K562 (cell line): ENCODE measurements around the gene CFAP53. TPM values are rescaled to one million over a fixed set of nuclear protein-coding genes. Genes with fewer than 3 reads are reported as not detected.

Source experiments
- GTF2A2 ChIP-seq: IDR thresholded peaks from 2 replicates; pipeline ENCODE4 v1.6.1; 2016; ENCODE audit warnings: mild to moderate bottlenecking, missing genetic modification characterization, missing compliant biosample characterization
- KAT7 ChIP-seq: sonication (generic); formaldehyde crosslinking; IDR thresholded peaks from 2 replicates; pipeline ENCODE4 v1.8.0; 2022; ENCODE audit warnings: missing genetic modification reagents, mild to moderate bottlenecking, borderline replicate concordance
- NONO ChIP-seq, 2 experiments: fragments of 200-400 bp in 1 of 2; fragments of 450-650 bp in 1 of 2; formaldehyde crosslinking in 1 of 2; IDR thresholded peaks; 2 replicates each; pipeline ENCODE4 v1.6.1; 2017; ENCODE audit warnings: low read depth in 2 of 2, mild to moderate bottlenecking in 2 of 2, moderate library complexity in 2 of 2, low read length in 1 of 2
- TAF7 ChIP-seq: fragments of 450-650 bp; IDR thresholded peaks from 2 replicates; pipeline ENCODE4 v1.6.1; 2016; ENCODE audit warnings: missing genetic modification characterization, missing compliant biosample characterization
- ZNF124 ChIP-seq: sonication (generic); formaldehyde crosslinking; IDR thresholded peaks from 2 replicates; pipeline ENCODE4 v1.8.1; 2022; ENCODE audit warnings: missing genetic modification reagents
- ZNF197 ChIP-seq: fragments of 200-800 bp; sonication (Bioruptor generic); IDR thresholded peaks from 2 replicates; pipeline ENCODE4 v1.6.1; 2016; ENCODE audit warnings: low read depth, missing genetic modification characterization, missing compliant biosample characterization
- ZNF75A ChIP-seq: fragments of 450-650 bp; formaldehyde crosslinking; IDR thresholded peaks from 2 replicates; pipeline ENCODE4 v1.4.0; 2020; ENCODE audit warnings: mild to moderate bottlenecking
- ZSCAN29 ChIP-seq: fragments of 450-650 bp; IDR thresholded peaks from 2 replicates; pipeline ENCODE4 v1.6.1; 2017
- polyA plus RNA-seq, 8 experiments: library from polyadenylated mRNA; depleted of rRNA in 4 of 8; stranded (reverse) in 5 of 8; unstranded in 3 of 8; fragments of >200 nt; fragmentation: Nextera tagmentation in 2 of 8; fragmentation: Illumina TruSeq in 1 of 8; extraction: Ambion mirVana in 2 of 8; extraction: Trizol in 1 of 8; gene quantifications; 2 replicates each; pipeline versions ENCODE4 v1.2.1 to v1.2.3, GENCODE V29; 2011 to 2014; ENCODE audit warnings: inconsistent platforms in 1 of 8, missing spikeins in 1 of 8
- total RNA-seq, 7 experiments: library from RNA; depleted of rRNA in 6 of 7; stranded (reverse); fragments of >200 nt in 6 of 7; fragmentation: Illumina TruSeq in 2 of 7; extraction: Trizol in 2 of 7; gene quantifications; 2 replicates each; pipeline versions ENCODE4 v1.2.1 to v1.2.3, GENCODE V29; 2011 to 2021; ENCODE audit warnings: low replicate concordance in 1 of 7
- TF ChIP-seq, protein P1 (sequence below): fragments of 450-650 bp; IDR thresholded peaks from 2 replicates; pipeline ENCODE4 v1.6.1; 2016; ENCODE audit warnings: low read depth
- TF ChIP-seq, protein P2 (sequence below): fragments of 200-800 bp; sonication (Bioruptor generic); IDR thresholded peaks from 2 replicates; pipeline ENCODE4 v1.6.1; 2017; ENCODE audit warnings: missing genetic modification characterization, missing compliant biosample characterization
- TF ChIP-seq, protein P3 (sequence below): fragments of 450-650 bp; IDR thresholded peaks from 2 replicates; pipeline ENCODE4 v1.7.0; 2016; ENCODE audit warnings: borderline replicate concordance

CFAP53 gene
- total and polyA plus RNA-seq, 9 of the 15 experiments (the other 6 are each of a cell fraction or from before 2014, with no cell fraction given) = 0.21 to 1.9 (median 1.2) TPM

DNA sequence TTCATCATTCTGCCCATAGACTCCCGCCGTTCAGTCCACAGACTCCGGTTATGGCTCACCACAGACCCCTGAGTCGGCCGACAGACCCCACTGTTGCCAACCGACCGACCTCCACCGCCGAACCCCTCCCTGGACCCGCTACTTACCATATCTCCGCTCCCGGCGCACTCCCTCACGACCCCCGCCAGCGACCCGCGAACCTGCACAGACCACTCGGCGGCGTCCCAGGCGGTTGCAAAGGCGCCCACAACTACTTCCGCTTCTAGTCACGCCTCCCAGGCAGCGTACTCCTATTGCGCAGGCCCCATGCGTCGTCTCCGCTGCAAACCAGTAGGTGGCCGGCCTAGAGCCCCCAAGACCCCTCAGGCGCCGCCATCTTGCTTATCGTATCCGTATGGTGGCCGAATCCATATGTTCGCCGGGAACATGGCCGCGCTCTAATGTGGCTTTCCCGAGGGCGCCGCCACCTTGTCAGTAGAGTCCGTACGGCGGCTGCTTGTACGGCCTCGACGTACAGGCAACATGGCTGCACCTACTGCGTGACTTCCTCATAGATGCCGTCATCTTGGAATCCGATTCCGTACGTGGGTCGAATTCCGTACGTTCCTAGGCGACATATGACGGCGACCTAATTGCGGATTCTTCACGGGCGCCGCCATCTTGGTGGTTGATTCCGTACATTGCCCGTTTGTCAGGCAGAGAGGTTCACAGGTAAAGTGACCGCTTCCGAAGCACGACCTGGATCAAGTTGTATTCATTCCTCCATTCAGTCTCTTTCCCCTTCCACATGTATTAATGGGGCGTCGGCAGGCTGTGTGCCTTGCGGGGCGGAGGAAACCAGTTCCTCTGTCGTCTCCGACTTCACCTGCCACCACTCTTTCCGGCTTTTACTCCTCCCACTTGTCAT, 21.4 kb upstream of the CFAP53 start, which contains the start of gene CXXC1 (continued):
- TF ChIP-seq, protein P1, sequence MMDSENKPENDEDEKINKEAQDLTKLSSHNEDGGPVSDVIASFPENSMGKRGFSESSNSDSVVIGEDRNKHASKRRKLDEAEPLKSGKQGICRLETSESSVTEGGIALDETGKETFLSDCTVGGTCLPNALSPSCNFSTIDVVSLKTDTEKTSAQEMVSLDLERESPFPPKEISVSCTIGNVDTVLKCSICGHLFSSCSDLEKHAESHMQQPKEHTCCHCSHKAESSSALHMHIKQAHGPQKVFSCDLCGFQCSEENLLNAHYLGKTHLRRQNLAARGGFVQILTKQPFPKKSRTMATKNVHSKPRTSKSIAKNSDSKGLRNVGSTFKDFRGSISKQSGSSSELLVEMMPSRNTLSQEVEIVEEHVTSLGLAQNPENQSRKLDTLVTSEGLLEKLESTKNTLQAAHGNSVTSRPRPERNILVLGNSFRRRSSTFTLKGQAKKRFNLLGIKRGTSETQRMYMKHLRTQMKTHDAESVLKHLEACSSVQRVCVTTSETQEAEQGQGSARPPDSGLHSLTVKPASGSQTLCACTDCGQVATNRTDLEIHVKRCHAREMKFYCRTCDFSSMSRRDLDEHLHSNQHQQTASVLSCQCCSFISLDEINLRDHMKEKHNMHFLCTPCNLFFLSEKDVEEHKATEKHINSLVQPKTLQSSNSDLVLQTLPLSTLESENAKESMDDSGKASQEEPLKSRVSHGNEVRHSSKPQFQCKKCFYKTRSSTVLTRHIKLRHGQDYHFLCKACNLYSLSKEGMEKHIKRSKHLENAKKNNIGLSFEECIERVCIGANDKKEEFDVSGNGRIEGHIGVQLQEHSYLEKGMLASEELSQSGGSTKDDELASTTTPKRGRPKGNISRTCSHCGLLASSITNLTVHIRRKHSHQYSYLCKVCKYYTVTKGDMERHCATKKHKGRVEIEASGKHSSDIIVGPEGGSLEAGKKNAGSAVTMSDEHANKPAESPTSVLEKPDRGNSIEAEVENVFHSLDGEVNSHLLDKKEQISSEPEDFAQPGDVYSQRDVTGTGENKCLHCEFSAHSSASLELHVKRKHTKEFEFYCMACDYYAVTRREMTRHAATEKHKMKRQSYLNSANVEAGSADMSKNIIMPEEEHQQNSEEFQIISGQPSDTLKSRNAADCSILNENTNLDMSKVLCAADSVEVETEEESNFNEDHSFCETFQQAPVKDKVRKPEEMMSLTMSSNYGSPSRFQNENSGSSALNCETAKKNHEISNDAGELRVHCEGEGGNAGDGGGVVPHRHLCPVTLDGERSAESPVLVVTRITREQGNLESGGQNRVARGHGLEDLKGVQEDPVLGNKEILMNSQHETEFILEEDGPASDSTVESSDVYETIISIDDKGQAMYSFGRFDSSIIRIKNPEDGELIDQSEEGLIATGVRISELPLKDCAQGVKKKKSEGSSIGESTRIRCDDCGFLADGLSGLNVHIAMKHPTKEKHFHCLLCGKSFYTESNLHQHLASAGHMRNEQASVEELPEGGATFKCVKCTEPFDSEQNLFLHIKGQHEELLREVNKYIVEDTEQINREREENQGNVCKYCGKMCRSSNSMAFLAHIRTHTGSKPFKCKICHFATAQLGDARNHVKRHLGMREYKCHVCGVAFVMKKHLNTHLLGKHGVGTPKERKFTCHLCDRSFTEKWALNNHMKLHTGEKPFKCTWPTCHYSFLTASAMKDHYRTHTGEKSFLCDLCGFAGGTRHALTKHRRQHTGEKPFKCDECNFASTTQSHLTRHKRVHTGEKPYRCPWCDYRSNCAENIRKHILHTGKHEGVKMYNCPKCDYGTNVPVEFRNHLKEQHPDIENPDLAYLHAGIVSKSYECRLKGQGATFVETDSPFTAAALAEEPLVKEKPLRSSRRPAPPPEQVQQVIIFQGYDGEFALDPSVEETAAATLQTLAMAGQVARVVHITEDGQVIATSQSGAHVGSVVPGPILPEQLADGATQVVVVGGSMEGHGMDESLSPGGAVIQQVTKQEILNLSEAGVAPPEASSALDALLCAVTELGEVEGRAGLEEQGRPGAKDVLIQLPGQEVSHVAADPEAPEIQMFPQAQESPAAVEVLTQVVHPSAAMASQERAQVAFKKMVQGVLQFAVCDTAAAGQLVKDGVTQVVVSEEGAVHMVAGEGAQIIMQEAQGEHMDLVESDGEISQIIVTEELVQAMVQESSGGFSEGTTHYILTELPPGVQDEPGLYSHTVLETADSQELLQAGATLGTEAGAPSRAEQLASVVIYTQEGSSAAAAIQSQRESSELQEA = peak; percentile 81
- TF ChIP-seq ZNF197 (CRISPR knock-in tag) = peak; percentile 99
- TF ChIP-seq, protein P2, sequence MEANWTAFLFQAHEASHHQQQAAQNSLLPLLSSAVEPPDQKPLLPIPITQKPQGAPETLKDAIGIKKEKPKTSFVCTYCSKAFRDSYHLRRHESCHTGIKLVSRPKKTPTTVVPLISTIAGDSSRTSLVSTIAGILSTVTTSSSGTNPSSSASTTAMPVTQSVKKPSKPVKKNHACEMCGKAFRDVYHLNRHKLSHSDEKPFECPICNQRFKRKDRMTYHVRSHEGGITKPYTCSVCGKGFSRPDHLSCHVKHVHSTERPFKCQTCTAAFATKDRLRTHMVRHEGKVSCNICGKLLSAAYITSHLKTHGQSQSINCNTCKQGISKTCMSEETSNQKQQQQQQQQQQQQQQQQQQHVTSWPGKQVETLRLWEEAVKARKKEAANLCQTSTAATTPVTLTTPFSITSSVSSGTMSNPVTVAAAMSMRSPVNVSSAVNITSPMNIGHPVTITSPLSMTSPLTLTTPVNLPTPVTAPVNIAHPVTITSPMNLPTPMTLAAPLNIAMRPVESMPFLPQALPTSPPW (CRISPR knock-in tag) = peak; percentile 72
- TF ChIP-seq NONO (IDR thresholded peaks at IDR 0.05; ENCODE audit: low read depth in 2 of 2, low read length in 1 of 2) = no peak
- TF ChIP-seq KAT7 (CRISPR knock-in tag) = no peak
- TF ChIP-seq ZSCAN29 = no peak
- TF ChIP-seq ZNF75A (CRISPR knock-in tag) = no peak
- TF ChIP-seq, protein P3, sequence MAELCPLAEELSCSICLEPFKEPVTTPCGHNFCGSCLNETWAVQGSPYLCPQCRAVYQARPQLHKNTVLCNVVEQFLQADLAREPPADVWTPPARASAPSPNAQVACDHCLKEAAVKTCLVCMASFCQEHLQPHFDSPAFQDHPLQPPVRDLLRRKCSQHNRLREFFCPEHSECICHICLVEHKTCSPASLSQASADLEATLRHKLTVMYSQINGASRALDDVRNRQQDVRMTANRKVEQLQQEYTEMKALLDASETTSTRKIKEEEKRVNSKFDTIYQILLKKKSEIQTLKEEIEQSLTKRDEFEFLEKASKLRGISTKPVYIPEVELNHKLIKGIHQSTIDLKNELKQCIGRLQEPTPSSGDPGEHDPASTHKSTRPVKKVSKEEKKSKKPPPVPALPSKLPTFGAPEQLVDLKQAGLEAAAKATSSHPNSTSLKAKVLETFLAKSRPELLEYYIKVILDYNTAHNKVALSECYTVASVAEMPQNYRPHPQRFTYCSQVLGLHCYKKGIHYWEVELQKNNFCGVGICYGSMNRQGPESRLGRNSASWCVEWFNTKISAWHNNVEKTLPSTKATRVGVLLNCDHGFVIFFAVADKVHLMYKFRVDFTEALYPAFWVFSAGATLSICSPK = no peak
- TF ChIP-seq TAF7 (tag) = peak; percentile 20; the same call in 1 of the 2 replicates
- no peak for TF ChIP-seq GTF2A2
- TF ChIP-seq ZNF124 (CRISPR knock-in tag) = no peak
